Measurements from ENCODE around the gene BAZ1B.

BAZ1B gene

DNA sequence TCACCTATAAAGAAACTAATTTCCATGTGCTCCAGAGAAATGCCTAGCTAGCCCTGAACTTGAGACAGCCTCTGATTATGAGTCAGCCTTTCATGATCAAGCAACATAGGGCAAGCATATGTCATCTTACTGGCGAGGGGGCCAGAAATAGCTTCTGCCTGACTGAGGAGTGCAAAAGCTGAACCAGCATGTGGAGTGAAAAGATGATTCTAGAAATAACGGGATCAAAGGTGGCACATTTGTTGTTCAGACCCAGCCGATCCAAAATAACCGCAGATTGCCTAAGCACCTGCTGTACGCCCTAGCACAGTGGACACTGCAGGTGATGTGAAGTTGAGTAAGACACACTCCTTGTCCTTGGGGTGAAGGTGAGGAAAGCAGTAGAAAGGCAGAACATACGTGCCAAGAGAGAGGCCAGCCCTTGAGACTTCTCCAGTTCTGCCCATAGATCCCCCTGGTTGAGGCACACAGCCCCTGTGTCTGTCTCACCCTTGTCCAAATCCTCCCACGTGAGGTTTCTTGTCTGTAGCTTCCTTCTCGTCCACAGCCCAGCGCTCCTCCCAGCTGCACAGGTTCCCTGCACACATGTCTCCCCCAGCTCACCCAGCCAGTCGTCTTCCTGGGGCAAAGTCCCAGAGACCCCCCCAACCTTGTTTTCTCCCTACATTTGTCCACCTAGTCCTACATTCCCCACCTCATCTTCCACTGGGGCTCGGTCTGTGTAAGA, 38.2 kb upstream of the BAZ1B start:
- Histone ChIP-seq H3K4me1 (ENCODE audit: control insufficient read depth, insufficient read depth, low read length) (peaks cover 3% of the 10 kb centered on the region; the same call in 1 of the 2 replicates), H3K9me3 (ENCODE audit: control insufficient read depth, insufficient read depth, low read depth, low read length) (no peaks in the 10 kb centered on the region), H3K4me3 (ENCODE audit: low read depth, low read length) (no peak overlapping the region), H3K27ac (ENCODE audit: extremely low read depth, low read depth, low read length) (no peak overlapping the region), H3K36me3 (ENCODE audit: control insufficient read depth in 2 of 2, insufficient read depth in 1 of 2, low read length in 2 of 2) (peaks cover 0 to 3% of the 10 kb centered on the region in 2 experiments; a peak in 1 of 3 replicates)
- TF ChIP-seq, protein P1, sequence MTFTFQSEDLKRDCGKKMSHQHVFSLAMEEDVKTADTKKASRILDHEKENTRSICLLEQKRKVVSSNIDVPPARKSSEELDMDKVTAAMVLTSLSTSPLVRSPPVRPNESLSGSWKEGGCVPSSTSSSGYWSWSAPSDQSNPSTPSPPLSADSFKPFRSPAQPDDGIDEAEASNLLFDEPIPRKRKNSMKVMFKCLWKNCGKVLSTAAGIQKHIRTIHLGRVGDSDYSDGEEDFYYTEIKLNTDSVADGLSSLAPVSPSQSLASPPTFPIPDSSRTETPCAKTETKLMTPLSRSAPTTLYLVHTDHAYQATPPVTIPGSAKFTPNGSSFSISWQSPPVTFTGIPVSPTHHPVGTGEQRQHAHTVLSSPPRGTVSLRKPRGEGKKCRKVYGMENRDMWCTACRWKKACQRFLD (tag by site-specific recombination; IDR thresholded peaks at IDR 0.05) = no peak
- TF ChIP-seq, protein P2, sequence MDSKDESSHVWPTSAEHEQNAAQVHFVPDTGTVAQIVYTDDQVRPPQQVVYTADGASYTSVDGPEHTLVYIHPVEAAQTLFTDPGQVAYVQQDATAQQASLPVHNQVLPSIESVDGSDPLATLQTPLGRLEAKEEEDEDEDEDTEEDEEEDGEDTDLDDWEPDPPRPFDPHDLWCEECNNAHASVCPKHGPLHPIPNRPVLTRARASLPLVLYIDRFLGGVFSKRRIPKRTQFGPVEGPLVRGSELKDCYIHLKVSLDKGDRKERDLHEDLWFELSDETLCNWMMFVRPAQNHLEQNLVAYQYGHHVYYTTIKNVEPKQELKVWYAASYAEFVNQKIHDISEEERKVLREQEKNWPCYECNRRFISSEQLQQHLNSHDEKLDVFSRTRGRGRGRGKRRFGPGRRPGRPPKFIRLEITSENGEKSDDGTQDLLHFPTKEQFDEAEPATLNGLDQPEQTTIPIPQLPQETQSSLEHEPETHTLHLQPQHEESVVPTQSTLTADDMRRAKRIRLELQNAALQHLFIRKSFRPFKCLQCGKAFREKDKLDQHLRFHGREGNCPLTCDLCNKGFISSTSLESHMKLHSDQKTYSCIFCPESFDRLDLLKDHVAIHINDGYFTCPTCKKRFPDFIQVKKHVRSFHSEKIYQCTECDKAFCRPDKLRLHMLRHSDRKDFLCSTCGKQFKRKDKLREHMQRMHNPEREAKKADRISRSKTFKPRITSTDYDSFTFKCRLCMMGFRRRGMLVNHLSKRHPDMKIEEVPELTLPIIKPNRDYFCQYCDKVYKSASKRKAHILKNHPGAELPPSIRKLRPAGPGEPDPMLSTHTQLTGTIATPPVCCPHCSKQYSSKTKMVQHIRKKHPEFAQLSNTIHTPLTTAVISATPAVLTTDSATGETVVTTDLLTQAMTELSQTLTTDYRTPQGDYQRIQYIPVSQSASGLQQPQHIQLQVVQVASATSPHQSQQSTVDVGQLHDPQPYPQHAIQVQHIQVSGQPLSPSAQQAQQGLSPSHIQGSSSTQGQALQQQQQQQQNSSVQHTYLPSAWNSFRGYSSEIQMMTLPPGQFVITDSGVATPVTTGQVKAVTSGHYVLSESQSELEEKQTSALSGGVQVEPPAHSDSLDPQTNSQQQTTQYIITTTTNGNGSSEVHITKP (tag by site-specific recombination; IDR thresholded peaks at IDR 0.05) = peak; percentile 73
- TF ChIP-seq, protein P3, sequence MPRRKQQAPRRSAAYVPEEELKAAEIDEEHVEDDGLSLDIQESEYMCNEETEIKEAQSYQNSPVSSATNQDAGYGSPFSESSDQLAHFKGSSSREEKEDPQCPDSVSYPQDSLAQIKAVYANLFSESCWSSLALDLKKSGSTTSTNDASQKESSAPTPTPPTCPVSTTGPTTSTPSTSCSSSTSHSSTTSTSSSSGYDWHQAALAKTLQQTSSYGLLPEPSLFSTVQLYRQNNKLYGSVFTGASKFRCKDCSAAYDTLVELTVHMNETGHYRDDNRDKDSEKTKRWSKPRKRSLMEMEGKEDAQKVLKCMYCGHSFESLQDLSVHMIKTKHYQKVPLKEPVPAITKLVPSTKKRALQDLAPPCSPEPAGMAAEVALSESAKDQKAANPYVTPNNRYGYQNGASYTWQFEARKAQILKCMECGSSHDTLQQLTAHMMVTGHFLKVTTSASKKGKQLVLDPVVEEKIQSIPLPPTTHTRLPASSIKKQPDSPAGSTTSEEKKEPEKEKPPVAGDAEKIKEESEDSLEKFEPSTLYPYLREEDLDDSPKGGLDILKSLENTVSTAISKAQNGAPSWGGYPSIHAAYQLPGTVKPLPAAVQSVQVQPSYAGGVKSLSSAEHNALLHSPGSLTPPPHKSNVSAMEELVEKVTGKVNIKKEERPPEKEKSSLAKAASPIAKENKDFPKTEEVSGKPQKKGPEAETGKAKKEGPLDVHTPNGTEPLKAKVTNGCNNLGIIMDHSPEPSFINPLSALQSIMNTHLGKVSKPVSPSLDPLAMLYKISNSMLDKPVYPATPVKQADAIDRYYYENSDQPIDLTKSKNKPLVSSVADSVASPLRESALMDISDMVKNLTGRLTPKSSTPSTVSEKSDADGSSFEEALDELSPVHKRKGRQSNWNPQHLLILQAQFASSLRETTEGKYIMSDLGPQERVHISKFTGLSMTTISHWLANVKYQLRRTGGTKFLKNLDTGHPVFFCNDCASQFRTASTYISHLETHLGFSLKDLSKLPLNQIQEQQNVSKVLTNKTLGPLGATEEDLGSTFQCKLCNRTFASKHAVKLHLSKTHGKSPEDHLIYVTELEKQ (tag by site-specific recombination; IDR thresholded peaks at IDR 0.05; ENCODE audit: borderline replicate concordance) = no peak
- TF ChIP-seq BCL11A (tag by site-specific recombination; IDR thresholded peaks at IDR 0.05; ENCODE audit: low read depth) (no peak), ZNF184 (tag by site-specific recombination; IDR thresholded peaks at IDR 0.05) (peak; percentile 57; the same call in 1 of the 2 replicates), ZNF211 (tag by site-specific recombination; IDR thresholded peaks at IDR 0.05; ENCODE audit: low read depth) (no peak), ZNF335 (tag by site-specific recombination; conservative IDR thresholded peaks at IDR 0.05) (peak; percentile 53; the same call in 1 of the 2 replicates), PRDM1 (tag by site-specific recombination; IDR thresholded peaks at IDR 0.05) (peak; percentile 53; the same call in 1 of the 2 replicates), KLF9 (tag by site-specific recombination; IDR thresholded peaks at IDR 0.05; ENCODE audit: low read depth) (no peak), ZNF37A (tag by site-specific recombination; IDR thresholded peaks at IDR 0.05) (no peak), ZNF747 (tag by site-specific recombination; IDR thresholded peaks at IDR 0.05) (no peak), ZBTB7A (tag by site-specific recombination; IDR thresholded peaks at IDR 0.05; ENCODE audit: low read depth) (no peak), ZNF791 (tag by site-specific recombination; IDR thresholded peaks at IDR 0.05) (no peak), HOXC10 (CRISPR knock-in tag; IDR thresholded peaks at IDR 0.05) (no peak), ZNF433 (tag by site-specific recombination; IDR thresholded peaks at IDR 0.05; ENCODE audit: low read depth) (no peak), ZNF202 (tag by site-specific recombination; IDR thresholded peaks at IDR 0.05; ENCODE audit: borderline replicate concordance) (no peak), ZNF692 (tag by site-specific recombination; IDR thresholded peaks at IDR 0.05) (peak; percentile 34; the same call in 1 of the 2 replicates), ZNF488 (tag by site-specific recombination; IDR thresholded peaks at IDR 0.05) (no peak), ZNF266 (tag by site-specific recombination; IDR thresholded peaks at IDR 0.05; ENCODE audit: low read depth) (no peak), ZNF221 (tag by site-specific recombination; IDR thresholded peaks at IDR 0.05; ENCODE audit: borderline replicate concordance) (no peak)
- TF ChIP-seq, protein P4, sequence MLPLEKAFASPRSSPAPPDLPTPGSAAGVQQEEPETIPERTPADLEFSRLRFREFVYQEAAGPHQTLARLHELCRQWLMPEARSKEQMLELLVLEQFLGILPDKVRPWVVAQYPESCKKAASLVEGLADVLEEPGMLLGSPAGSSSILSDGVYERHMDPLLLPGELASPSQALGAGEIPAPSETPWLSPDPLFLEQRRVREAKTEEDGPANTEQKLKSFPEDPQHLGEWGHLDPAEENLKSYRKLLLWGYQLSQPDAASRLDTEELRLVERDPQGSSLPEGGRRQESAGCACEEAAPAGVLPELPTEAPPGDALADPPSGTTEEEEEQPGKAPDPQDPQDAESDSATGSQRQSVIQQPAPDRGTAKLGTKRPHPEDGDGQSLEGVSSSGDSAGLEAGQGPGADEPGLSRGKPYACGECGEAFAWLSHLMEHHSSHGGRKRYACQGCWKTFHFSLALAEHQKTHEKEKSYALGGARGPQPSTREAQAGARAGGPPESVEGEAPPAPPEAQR (tag by site-specific recombination; IDR thresholded peaks at IDR 0.05) = no peak
- POLR2A ChIA-PET = interaction anchor here (0.6 to 1.3 kb wide), 6 partner anchors 8 to 178 kb away, joined by 3 to 9 read pairs (median 4); partner anchors contain the start of genes ABHD11, BAZ1B and TBL2
- CTCF ChIA-PET = interaction anchor here (1.1 kb wide), 1 partner anchor 16 kb away, joined by 4 read pairs; no protein-coding TSS in a partner anchor

Data from HEK293 (cell line).